Inferior parietal cortex (tissue), 1 donor: ENCODE results near the gene CAMSAP1.

Experiments used
- DNase-seq: peaks from one replicate; pipeline ENCODE4 v3.0.0-alpha.2; 2016; ENCODE audit errors: extremely low spot score

CAMSAP1 gene

DNA sequence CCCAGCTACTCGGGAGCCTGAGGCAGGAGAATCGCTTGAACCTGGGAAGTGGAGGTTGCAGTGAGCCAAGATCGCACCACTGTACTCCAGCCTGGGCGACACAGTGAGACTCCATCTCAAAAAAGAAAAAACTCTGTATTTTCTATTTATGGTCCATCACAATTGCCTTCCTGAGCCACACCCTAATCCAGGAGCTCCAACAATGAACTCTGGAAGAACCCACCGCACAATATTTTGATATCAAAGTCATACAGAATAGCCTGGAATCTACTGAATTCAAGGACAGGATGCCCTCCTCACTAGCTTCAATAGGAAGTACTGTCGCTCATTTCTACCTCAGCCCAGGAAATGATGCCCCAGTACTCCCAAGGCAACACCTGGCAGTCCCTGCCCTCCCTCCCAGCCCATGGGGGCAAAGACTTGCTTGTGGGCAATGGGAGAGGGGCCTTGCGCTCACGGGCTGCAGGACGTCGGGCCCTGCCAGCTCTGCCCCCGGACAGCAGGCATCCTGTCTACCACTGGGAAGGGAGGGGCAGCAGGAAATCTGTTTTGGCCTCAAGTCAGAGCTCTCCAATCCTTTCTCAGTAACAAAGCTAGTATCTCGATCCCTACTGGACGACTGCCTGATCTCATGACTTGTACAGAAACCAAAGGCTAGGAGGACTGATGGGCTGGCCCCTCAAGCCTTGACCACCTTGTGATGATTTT lies 34.1 kb upstream of the CAMSAP1 start:
- DNase-seq: no peak

- no peak for DNase-seq
Measured at GRCh38 chr9:135939351-135940265, 32.3 kb upstream of the CAMSAP1 start.

DNA sequence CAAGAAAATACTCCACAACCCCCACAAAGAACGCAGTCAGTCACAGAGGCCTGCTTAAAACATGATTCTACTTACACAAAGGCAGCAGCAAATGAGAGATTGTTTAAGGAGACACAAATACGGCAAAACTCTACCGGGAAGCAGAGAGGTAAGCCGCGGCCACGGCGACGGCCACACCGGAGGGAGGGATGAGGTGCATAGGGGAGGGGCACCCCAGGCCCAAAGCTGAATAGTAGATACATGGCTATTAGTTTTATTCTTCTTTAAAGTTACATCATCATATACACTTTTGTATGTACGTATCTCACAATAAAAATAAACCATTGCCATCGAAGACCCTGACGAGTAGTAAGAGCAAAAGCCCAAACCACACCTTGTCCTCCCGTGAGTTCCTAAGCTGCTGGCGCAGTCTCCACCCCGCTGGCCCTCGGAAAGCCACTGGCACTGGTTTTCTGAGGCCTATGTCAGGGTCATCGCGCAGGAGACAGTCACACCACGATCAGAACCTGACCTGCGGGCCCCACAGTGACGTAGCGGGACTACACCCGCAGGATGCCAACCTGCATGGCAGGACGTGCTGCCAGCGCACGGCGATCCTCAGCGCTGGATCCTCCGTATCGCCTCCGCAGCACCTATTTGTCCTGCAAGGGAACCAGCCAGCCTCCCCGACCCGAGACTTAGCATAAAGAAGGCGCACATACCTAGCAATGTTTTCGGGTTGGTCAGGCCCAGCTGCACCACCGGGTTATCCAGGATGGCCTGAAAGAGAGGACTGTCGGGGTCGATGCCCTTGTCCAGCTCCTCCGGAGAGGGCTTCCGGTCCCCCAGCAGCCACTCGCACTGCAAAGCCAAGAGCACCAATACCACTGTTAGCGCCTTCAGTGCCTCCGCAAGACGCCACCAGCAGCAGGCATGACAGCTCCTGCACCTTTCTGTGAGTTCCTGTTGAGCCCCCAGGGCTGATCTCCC lies 30.5 kb upstream of the CAMSAP1 start:
- no peak for DNase-seq

GRCh38 chr9:135933114-135933513 lies 25.8 kb upstream of the CAMSAP1 start:
- no peak for DNase-seq

DNA sequence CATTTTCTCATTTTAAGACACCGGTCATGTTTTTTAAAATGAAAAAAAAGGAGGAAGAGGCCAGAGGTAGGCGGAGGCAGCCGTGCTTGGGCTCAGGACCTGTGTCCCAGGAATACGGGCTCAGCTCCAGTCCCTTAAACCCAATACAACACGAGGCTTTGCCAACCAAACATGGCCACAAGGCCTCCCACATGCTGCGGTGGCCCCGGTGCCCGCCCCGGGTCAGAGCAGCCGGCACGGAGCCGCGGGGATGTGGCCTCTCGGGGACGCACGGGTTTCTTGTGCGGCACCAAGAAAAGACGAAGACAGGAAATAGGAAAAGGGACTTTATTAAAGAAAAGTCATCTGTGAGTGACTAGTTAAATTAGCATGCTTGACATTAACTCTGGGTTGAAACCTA lies 25.3 kb upstream of the CAMSAP1 start:
- DNase-seq: no peak

GRCh38 chr9:135931349-135931820 lies 24.0 kb upstream of the CAMSAP1 start:
- no peak for DNase-seq

GRCh38 chr9:135930446-135931345 lies 23.4 kb upstream of the CAMSAP1 start:
- DNase-seq: no peak

- DNase-seq: no peak
Measured at GRCh38 chr9:135929656-135930445, 22.5 kb upstream of the CAMSAP1 start.

DNA sequence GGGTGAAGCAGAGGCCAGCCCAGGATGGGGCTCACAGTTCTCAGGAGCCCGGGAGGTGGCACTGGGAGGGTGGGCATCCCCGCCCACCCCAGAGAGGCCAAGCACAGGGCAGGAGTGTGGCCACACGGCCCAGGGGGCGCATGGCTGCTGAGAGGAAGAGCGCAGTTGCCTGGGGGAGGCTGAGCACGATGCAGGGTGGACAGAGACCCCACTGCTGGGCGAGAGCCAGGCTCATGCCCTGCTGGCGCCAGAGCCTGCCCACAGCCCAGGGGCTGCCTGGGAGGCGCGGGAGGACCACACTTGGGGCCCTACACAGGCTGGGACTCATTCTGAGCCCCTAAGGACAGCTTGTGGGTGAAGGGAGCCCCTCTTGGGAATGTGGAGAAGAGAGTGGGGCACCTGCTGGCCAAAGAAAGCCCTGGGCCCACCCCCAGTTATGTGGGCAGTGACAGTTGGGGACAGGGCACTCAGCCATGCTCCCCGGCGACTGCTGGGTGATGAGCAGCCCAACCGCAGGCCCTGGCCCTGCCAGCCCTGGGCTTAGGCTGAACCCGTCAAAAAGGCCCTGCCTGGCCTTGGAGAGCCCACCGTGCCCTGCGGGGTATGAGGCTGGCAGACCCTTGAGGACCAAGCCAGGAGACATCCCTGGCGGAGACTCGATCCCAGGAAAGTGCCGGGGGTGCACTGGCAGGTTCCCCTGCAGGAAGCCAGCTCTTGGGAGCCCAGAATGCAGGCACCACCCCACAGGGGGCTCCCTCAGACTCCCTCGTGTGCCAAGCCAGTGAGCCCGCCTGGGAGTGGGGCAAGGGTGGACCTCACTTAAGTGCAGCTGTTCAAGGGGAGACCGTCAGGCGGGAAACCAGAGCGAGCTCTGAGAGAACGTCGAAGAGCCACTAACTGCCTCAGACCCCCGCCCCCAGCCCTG lies 21.6 kb upstream of the CAMSAP1 start:
- DNase-seq: no peak

GRCh38 chr9:135928074-135928730 lies 20.9 kb upstream of the CAMSAP1 start:
- no peak for DNase-seq

GRCh38 chr9:135927195-135928013 lies 20.1 kb upstream of the CAMSAP1 start:
- DNase-seq: no peak

- DNase-seq: no peak
Measured at GRCh38 chr9:135926402-135927194, 19.3 kb upstream of the CAMSAP1 start.

DNA sequence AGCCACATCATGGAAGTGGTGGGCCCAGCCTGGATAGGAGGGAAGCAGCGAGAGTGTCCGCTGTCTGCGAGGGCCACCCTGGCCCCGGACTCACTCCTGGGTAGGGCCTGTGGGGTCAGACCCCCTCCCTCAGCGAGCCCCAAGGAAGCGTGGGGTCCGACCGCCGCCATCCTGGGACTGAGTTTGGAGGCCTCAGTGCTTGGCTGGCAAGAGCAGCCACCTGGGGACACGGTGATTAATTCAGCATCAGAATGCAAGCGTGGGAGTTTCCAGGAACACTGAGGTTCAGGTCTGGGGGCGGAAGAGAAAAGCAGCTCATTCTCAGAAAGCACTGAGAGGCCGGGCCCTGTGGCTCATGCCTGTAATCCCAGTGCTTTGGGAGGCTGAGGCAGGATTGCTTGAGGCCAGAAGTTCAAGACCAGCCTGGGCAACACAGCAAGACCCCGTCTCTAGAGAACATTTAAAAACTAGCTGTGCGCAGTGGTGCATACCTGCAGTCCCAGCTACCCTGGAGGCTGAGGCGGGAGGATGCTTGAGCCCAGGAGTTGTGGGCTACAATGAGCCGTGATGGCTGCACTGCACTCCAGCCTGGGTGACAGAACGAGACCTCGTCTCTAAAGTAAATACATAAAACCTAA lies 18.3 kb upstream of the CAMSAP1 start:
- DNase-seq: no peak

- no peak for DNase-seq
Measured at GRCh38 chr9:135924628-135925338, 17.4 kb upstream of the CAMSAP1 start.

- DNase-seq: no peak
Measured at GRCh38 chr9:135923508-135923907, 16.2 kb upstream of the CAMSAP1 start.
